Activated T-helper 1 cell treated with Interleukin-2 at 50 U/mL for 16 hours (primary cell): ENCODE results near the gene KCNK15.

Source experiments
- DNase-seq: peaks from one replicate; pipeline ENCODE4 v3.0.0-alpha.2; 2020; ENCODE audit warnings: low read depth

The KCNK15 gene

GRCh38 chr20:44790638-44791393, 45.2 kb downstream of the KCNK15 start:
- no peak for DNase-seq

GRCh38 chr20:44792796-44793195, 47.1 kb downstream of the KCNK15 start:
- DNase-seq: no peak

GRCh38 chr20:44795836-44796235, 50.2 kb downstream of the KCNK15 start:
- no peak for DNase-seq

GRCh38 chr20:44796311-44796710, 50.6 kb downstream of the KCNK15 start:
- DNase-seq: no peak

GRCh38 chr20:44796758-44797457, 51.2 kb downstream of the KCNK15 start:
- no peak for DNase-seq

- DNase-seq: no peak
Measured at GRCh38 chr20:44799691-44800090, 54.0 kb downstream of the KCNK15 start.

- no peak for DNase-seq
Measured at GRCh38 chr20:44800391-44801046, 54.9 kb downstream of the KCNK15 start.
